Right atrium auricular region (tissue), 2 donors: ENCODE results near the gene SCNN1A. TPM values are rescaled to one million over a fixed set of nuclear protein-coding genes. Genes with fewer than 3 reads are reported as not detected.

Experiments used
- DNase-seq: peaks from one replicate; pipeline ENCODE4 v3.0.0-alpha.2; 2019; ENCODE audit warnings: low spot score
- H3K27ac ChIP-seq, 2 donors: fragments of 200-600 bp; sonication (generic); 1 replicate in 1 of 2; 2 replicates in 1 of 2; pipeline ENCODE4 v1.5.1; 2016 to 2019
- H3K27me3 ChIP-seq, 2 donors: fragments of 200-600 bp; sonication (generic); one replicate each; pipeline versions ENCODE4 v1.5.1 to v1.6.0; 2017 to 2019
- H3K36me3 ChIP-seq: fragments of 200-600 bp; sonication (generic); one replicate; pipeline ENCODE4 v1.5.1; 2016
- H3K4me1 ChIP-seq, 2 donors: fragments of 200-600 bp; sonication (generic); one replicate each; pipeline versions ENCODE4 v1.5.1 to v1.6.0; 2017 to 2019
- H3K4me3 ChIP-seq, 2 donors: fragments of 200-600 bp; sonication (generic); 1 replicate in 1 of 2; 2 replicates in 1 of 2; pipeline ENCODE4 v1.5.1; 2017 to 2019; ENCODE audit warnings: mild to moderate bottlenecking in 1 of 2, moderate library complexity in 1 of 2
- H3K9me3 ChIP-seq, 2 donors: fragments of 200-600 bp; sonication (generic); one replicate each; pipeline ENCODE4 v1.5.1; 2019
- total RNA-seq, 2 donors: library from RNA; depleted of rRNA; stranded (reverse); fragments of >200 nt; gene quantifications; one replicate each; pipeline ENCODE4 v1.1.0, GENCODE V29; 2016
- TF ChIP-seq, protein P1 (sequence below), 2 donors: fragments of 200-600 bp; sonication (generic); IDR thresholded peaks; one replicate each; pipeline ENCODE4 v1.5.1; 2019; ENCODE audit warnings: antibody characterized with exemption in 2 of 2

SCNN1A gene
- total RNA-seq, 2 donors from 2014 or later: 2.7 to 18.7 TPM

DNA sequence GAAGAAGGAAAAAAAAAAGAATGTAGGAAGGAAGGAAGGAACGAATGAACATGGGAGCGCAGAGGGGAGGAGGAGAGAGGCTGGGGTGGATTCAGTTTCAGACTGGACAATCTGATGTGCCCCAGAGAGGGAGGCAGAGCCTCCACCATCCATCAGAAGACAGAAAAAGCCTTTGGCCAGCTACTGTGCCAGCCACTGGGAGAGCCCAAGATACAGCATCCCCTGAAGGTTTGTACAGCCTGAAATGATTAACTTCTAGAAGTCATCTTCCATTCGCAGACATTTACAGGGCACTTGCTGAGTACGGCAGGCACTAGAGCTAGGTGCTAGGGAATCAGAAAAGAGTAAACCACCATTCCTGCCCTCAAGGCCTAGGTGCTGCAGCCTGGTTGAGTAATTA lies 55.9 kb downstream of the SCNN1A start:
- Histone ChIP-seq H3K27me3 (no peaks in the 10 kb centered on the region), H3K9me3 (no peaks in the 10 kb centered on the region), H3K4me1 (peaks cover 0 to 32% of the 10 kb centered on the region in 2 donors), H3K27ac (no peak overlapping the region), H3K4me3 (no peak overlapping the region), H3K36me3 (no peaks in the 10 kb centered on the region)
- TF ChIP-seq, protein P1, sequence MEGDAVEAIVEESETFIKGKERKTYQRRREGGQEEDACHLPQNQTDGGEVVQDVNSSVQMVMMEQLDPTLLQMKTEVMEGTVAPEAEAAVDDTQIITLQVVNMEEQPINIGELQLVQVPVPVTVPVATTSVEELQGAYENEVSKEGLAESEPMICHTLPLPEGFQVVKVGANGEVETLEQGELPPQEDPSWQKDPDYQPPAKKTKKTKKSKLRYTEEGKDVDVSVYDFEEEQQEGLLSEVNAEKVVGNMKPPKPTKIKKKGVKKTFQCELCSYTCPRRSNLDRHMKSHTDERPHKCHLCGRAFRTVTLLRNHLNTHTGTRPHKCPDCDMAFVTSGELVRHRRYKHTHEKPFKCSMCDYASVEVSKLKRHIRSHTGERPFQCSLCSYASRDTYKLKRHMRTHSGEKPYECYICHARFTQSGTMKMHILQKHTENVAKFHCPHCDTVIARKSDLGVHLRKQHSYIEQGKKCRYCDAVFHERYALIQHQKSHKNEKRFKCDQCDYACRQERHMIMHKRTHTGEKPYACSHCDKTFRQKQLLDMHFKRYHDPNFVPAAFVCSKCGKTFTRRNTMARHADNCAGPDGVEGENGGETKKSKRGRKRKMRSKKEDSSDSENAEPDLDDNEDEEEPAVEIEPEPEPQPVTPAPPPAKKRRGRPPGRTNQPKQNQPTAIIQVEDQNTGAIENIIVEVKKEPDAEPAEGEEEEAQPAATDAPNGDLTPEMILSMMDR (IDR thresholded peaks at IDR 0.05): no peak
- DNase-seq: no peak

DNA sequence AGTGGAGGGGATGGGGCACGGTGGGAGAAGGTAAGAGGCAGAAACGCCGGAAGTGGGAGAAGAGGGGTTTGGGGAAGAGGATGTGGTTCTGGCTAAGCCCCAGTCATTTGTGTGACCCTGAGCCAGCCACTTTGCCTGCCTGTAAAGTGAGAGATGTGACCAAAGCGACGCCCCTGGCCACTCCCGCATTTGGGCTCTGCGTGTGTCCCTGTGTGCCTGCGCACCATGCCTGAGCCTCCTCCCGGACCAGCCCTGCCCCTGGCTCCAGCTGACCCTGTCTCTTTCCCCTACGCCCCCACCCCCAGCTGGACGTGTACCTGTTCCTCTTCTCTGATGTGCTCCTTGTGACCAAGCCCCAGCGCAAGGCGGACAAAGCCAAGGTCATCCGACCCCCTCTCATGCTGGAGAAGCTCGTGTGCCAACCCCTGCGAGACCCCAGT lies 56.9 kb downstream of the SCNN1A start:
- TF ChIP-seq, protein P1 (IDR thresholded peaks at IDR 0.05): no peak
- no peak overlapping the region for H3K4me3 ChIP-seq
- DNase-seq: no peak
- no peaks in the 10 kb centered on the region for H3K27me3 ChIP-seq
- peaks cover 0 to 22% of the 10 kb centered on the region in 2 donors for H3K4me1 ChIP-seq
- H3K27ac ChIP-seq: no peak overlapping the region
- H3K9me3 ChIP-seq: no peaks in the 10 kb centered on the region
- no peaks in the 10 kb centered on the region for H3K36me3 ChIP-seq

DNA sequence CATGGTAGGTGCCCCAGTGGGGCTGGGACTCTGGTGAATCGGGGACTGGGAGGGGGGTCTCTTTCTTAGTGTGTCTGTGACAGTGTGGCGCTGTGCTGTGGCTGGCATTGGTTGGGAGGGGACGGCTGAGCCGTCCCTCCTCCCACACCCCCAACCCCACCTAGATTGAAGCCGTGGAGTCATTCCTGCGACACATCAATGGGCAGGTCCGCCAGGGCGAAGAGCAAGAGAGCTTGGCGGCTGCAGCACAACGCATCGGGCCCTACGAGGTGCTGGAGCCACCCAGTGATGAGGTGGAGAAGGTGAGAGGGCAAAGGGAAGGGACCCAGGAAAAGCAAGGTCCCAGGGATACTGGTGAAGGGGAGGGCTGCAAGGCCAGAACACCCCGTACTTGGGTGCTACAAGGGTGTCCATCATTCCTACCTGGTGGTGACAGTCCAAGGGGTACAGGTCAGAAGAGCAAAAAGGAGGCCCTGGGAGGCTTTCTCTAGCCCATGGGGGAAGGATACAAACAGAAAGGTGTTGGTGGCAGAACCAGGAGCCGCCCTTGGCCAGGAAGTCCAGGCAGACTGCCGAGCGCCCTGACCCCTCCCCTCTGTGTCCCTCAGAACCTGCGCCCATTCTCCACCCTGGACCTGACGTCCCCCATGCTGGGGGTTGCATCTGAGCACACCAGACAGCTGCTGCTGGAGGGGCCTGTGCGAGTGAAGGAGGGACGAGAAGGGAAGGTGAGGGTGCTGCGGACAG lies 57.5 kb downstream of the SCNN1A start:
- Histone ChIP-seq H3K4me1 (peaks cover 0 to 16% of the 10 kb centered on the region in 2 donors), H3K27me3 (no peaks in the 10 kb centered on the region), H3K36me3 (no peaks in the 10 kb centered on the region), H3K27ac (no peak overlapping the region), H3K9me3 (no peaks in the 10 kb centered on the region), H3K4me3 (no peak overlapping the region)
- no peak for DNase-seq
- TF ChIP-seq, protein P1 (IDR thresholded peaks at IDR 0.05): no peak

DNA sequence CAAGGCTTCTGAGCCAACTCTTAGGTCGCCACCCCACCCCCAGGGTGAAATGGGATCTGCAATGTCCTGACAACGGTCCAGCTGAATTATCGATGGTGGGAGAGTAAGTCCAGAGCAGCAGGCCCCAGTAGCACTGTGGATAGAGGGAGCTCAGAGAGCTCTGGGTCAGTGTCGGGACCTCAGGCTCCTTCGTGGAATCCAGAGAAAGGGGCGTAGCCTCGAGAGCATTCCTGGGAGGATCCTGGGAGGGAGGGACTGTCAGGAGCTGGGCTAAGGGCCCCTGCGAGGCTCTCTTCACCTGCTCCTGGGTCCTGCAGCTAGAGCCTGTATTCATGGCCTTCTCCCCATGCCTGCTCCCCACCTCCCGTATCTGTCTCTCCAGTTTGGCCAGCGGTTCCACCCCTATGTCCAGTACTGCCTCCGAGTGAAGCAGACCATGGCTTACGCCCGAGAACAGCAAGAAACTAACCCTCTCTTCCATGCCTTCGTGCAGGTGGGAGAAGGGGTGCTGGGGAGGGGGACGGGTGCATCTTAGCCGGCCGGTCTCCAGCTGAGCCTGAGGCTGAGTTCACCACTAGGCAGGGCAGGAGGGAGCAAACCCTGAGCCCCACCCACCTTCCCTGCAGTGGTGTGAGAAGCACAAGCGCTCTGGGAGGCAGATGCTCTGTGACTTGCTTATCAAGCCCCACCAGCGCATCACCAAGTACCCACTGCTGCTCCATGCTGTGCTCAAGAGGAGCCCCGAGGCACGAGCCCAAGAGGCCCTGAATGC lies 58.3 kb downstream of the SCNN1A start:
- no peaks in the 10 kb centered on the region for H3K27me3 ChIP-seq
- no peaks in the 10 kb centered on the region for H3K36me3 ChIP-seq
- peaks cover 0 to 8% of the 10 kb centered on the region in 2 donors for H3K4me1 ChIP-seq
- H3K4me3 ChIP-seq: no peak overlapping the region
- TF ChIP-seq, protein P1 (IDR thresholded peaks at IDR 0.05): no peak
- DNase-seq: no peak
- no peak overlapping the region for H3K27ac ChIP-seq
- H3K9me3 ChIP-seq: no peaks in the 10 kb centered on the region

DNA sequence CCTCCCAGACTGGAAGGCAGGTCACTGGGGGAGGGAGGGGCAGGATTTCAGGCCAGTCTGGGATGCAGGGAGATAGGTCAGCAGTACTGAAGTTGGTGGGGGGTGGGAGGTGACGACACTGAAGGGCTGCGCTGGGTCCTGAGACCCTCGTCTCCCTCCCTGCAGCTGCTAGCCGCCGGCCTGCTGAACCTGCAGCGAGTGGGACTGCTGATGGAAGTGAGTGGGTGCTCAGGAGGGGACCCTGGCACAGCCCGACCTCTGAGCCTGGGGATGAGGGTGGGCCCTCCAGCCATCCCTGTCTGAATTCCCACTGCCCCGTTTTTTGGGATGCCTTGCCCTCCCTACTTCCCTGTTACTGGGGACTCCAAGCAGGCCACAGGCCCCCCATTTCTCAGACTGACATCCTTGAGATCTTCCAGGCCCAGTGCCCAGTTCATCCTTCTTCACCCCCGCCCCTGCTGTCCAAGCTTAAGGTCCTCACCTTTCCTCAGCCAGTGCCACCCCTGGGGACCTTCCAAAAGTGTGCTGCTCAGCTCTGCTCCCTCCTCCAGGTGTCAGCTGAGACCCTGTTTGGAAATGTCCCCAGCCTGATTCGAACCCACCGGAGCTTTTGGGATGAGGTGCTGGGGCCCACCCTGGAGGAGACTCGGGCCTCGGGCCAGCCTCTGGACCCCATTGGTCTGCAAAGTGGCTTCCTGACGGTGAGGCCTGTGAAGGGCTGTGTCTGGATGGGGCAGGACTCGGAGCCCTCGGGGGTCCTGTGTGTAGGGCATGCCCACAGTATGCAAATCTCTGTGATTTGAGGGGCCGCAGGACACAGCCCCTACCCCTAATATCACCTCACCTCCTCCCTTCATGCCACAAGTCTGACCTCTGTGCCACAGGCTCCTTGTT lies 59.4 kb downstream of the SCNN1A start:
- TF ChIP-seq, protein P1 (IDR thresholded peaks at IDR 0.05): no peak
- Histone ChIP-seq H3K4me3 (no peak overlapping the region), H3K36me3 (no peaks in the 10 kb centered on the region), H3K27ac (no peak overlapping the region), H3K9me3 (no peaks in the 10 kb centered on the region), H3K4me1 (peaks cover 0 to 4% of the 10 kb centered on the region in 2 donors), H3K27me3 (no peaks in the 10 kb centered on the region)
- no peak for DNase-seq
